Measurements from ENCODE around the gene NDUFS8.
A peak's percentile ranks its signal among the peaks of the same experiment; 100 is the strongest.

The NDUFS8 gene

GRCh38 chr11:68025047-68025446, 5.4 kb upstream of the NDUFS8 start:
- no peaks in the 10 kb centered on the region for H3K27me3 ChIP-seq (ENCODE audit: control insufficient read depth in 2 of 2, insufficient read depth in 2 of 2, low read length in 2 of 2)
- peaks cover 7 to 14% of the 10 kb centered on the region in 2 donors for H3K36me3 ChIP-seq (ENCODE audit: control insufficient read depth in 2 of 2, insufficient read depth in 2 of 2, low read length in 2 of 2)
- H3K9me3 ChIP-seq (ENCODE audit: control insufficient read depth in 2 of 2, low read length in 2 of 2), result no peaks in the 10 kb centered on the region
- H3K4me3 ChIP-seq (ENCODE audit: low read length in 2 of 2), result no peak overlapping the region
- peaks cover 5 to 8% of the 10 kb centered on the region in 2 donors for H3K4me1 ChIP-seq (ENCODE audit: control insufficient read depth in 2 of 2, insufficient read depth in 2 of 2, low read length in 2 of 2)
- H3K9ac ChIP-seq (ENCODE audit: low read depth in 1 of 2, low read length in 2 of 2), result no peak overlapping the region
- no peak overlapping the region for H3K27ac ChIP-seq (ENCODE audit: low read depth in 2 of 2, low read length in 2 of 2)

DNA sequence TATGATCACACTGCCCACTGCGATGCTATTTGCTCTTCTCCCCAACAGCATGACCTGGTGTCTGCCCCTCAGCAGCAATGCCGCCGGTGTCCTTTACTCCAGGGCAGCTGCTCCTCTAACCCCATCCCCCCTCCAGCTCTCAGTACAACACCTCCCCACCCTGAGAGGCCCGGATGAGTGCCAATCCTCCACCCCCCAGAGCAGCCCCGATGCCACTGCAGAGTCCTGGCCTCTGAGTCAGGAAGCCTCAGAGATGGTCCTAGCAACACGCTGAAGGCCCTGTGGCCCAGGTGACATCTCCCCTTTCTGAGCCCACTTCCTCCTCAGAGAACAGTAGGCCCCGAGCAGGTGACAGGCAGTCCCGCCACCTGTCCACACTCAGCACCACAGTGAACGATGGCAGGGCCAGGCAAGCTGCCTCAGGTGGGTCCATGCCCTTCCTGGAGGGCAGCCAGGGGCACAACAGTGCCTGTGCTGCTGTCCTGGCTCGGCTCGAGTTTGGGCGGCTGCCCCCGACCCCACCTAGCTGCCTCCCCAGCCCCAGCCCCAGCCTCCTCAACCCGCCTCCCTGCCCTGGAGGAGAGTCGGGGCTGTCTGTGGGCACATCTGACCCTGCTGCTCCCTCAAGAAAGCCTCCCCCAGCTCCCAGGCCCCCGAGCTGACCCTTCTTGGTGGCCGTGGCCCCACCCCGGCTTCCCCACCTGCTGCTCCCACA, 3.9 kb upstream of the NDUFS8 start:
- peaks cover 7 to 14% of the 10 kb centered on the region in 2 donors for H3K36me3 ChIP-seq (ENCODE audit: control insufficient read depth in 2 of 2, insufficient read depth in 2 of 2, low read length in 2 of 2)
- no peaks in the 10 kb centered on the region for H3K9me3 ChIP-seq (ENCODE audit: control insufficient read depth in 2 of 2, low read length in 2 of 2)
- H3K4me1 ChIP-seq (ENCODE audit: control insufficient read depth in 2 of 2, insufficient read depth in 2 of 2, low read length in 2 of 2), result peaks cover 5 to 10% of the 10 kb centered on the region in 2 donors
- no peak overlapping the region for H3K4me3 ChIP-seq (ENCODE audit: low read length in 2 of 2)
- no peak overlapping the region for H3K27ac ChIP-seq (ENCODE audit: low read depth in 2 of 2, low read length in 2 of 2)
- no peak overlapping the region for H3K9ac ChIP-seq (ENCODE audit: low read depth in 1 of 2, low read length in 2 of 2)
- no peaks in the 10 kb centered on the region for H3K27me3 ChIP-seq (ENCODE audit: control insufficient read depth in 2 of 2, insufficient read depth in 2 of 2, low read length in 2 of 2)

DNA sequence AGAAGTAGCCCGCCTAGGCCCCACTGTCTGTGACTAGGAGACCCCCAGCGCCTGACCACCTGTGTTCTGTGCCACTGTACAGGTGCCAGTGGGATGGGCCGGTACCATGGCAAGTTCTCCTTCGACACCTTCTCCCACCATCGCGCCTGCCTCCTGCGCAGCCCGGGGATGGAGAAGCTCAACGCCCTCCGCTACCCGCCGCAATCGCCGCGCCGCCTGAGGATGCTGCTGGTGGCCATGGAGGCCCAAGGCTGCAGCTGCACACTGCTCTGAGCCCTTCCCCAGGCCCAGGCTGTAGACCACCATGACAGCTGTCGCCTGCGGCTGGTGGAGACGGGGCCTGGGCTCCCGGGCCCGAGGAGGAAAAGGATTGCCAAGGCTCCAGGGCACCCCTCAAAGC, 2.8 kb upstream of the NDUFS8 start:
- H3K9me3 ChIP-seq (ENCODE audit: control insufficient read depth in 2 of 2, low read length in 2 of 2), result no peaks in the 10 kb centered on the region
- H3K4me1 ChIP-seq (ENCODE audit: control insufficient read depth in 2 of 2, insufficient read depth in 2 of 2, low read length in 2 of 2), result peaks cover 13 to 16% of the 10 kb centered on the region in 2 donors
- H3K27ac ChIP-seq (ENCODE audit: low read depth in 2 of 2, low read length in 2 of 2), result no peak overlapping the region
- no peak overlapping the region for H3K4me3 ChIP-seq (ENCODE audit: low read length in 2 of 2)
- no peaks in the 10 kb centered on the region for H3K27me3 ChIP-seq (ENCODE audit: control insufficient read depth in 2 of 2, insufficient read depth in 2 of 2, low read length in 2 of 2)
- peaks cover 7 to 14% of the 10 kb centered on the region in 2 donors for H3K36me3 ChIP-seq (ENCODE audit: control insufficient read depth in 2 of 2, insufficient read depth in 2 of 2, low read length in 2 of 2)
- no peak overlapping the region for H3K9ac ChIP-seq (ENCODE audit: low read depth in 1 of 2, low read length in 2 of 2)

DNA sequence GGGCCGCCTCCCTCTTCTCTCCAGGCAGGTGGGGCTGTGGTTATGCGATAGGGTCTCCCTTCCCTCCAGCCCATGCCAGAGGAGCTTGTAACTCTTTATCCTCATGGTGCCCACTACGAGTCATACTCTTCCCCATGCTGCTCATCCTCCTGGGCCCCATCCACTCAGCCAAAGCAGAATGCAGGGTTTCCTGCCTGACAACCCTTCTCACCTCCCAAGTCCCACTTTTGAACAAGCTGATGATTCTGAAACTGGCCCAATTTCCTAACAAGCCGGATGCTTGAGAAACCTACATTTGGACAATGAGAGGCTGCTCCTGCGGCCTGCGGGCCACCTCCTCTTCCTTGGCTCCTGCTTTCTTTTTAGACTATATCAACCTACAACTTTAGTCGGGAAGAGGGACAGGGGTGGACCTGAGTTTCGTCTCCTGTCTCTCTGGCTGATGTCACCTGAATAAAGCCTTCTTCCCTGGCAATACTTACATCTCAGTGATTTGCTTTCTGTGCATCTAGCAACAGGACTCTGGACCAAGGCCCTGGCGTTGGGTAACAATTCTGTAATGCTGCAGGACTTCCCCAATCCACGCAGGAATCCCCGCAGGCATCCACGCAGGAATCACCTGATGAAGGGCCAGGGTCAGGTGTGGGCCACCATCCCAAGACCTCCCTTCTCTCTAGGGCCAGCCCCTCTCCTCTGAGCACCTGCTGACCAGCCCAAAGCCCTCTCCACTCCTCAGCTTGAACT, 1.5 kb upstream of the NDUFS8 start:
- H3K9ac ChIP-seq (ENCODE audit: low read depth in 1 of 2, low read length in 2 of 2), result no peak overlapping the region

DNA sequence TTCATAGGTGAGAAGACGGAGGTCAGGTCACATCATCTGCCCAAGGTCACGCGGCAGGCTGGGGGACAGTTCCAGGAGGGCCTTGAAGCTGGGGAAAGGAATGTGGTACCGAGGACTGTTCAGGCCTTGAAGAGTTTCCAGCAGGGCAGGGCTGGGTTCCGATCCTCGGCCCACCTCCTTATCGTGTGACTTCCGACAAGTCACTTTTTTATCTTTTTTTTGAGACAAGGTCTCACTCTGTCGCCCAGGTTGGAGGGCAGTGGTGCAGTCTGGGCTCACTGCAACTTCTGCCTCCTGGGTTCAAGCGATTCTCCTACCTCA, 623 bp downstream of the NDUFS8 start:
- Histone ChIP-seq H3K9me3 (ENCODE audit: control insufficient read depth in 2 of 2, low read length in 2 of 2) (no peaks in the 10 kb centered on the region), H3K9ac (ENCODE audit: low read depth in 1 of 2, low read length in 2 of 2) (peak overlapping the region; percentile 74 to 93), H3K36me3 (ENCODE audit: control insufficient read depth in 2 of 2, insufficient read depth in 2 of 2, low read length in 2 of 2) (peaks cover 8 to 16% of the 10 kb centered on the region in 2 donors), H3K27ac (ENCODE audit: low read depth in 2 of 2, low read length in 2 of 2) (peak overlapping the region; percentile 79 to 86), H3K27me3 (ENCODE audit: control insufficient read depth in 2 of 2, insufficient read depth in 2 of 2, low read length in 2 of 2) (no peaks in the 10 kb centered on the region), H3K4me3 (ENCODE audit: low read length in 2 of 2) (peak overlapping the region; percentile 90 to 92), H3K4me1 (ENCODE audit: control insufficient read depth in 2 of 2, insufficient read depth in 2 of 2, low read length in 2 of 2) (peaks cover 13 to 16% of the 10 kb centered on the region in 2 donors)

More for the DNA sequence above, 1.5 kb upstream of the NDUFS8 start:
- no peaks in the 10 kb centered on the region for H3K9me3 ChIP-seq (ENCODE audit: control insufficient read depth in 2 of 2, low read length in 2 of 2)
- H3K4me3 ChIP-seq (ENCODE audit: low read length in 2 of 2), result no peak overlapping the region
- H3K27ac ChIP-seq (ENCODE audit: low read depth in 2 of 2, low read length in 2 of 2), result no peak overlapping the region
- peaks cover 10 to 22% of the 10 kb centered on the region in 2 donors for H3K36me3 ChIP-seq (ENCODE audit: control insufficient read depth in 2 of 2, insufficient read depth in 2 of 2, low read length in 2 of 2)
- H3K27me3 ChIP-seq (ENCODE audit: control insufficient read depth in 2 of 2, insufficient read depth in 2 of 2, low read length in 2 of 2), result no peaks in the 10 kb centered on the region
- H3K4me1 ChIP-seq (ENCODE audit: control insufficient read depth in 2 of 2, insufficient read depth in 2 of 2, low read length in 2 of 2), result peaks cover 13 to 16% of the 10 kb centered on the region in 2 donors

- Histone ChIP-seq H3K27me3 (ENCODE audit: control insufficient read depth in 2 of 2, insufficient read depth in 2 of 2, low read length in 2 of 2) (no peaks in the 10 kb centered on the region), H3K4me3 (ENCODE audit: low read length in 2 of 2) (no peak overlapping the region), H3K9ac (ENCODE audit: low read depth in 1 of 2, low read length in 2 of 2) (peak overlapping the region in 1 of 2 donors; percentile 74), H3K27ac (ENCODE audit: low read depth in 2 of 2, low read length in 2 of 2) (no peak overlapping the region), H3K4me1 (ENCODE audit: control insufficient read depth in 2 of 2, insufficient read depth in 2 of 2, low read length in 2 of 2) (peaks cover 19% of the 10 kb centered on the region in 2 donors), H3K36me3 (ENCODE audit: control insufficient read depth in 2 of 2, insufficient read depth in 2 of 2, low read length in 2 of 2) (peaks cover 8 to 16% of the 10 kb centered on the region in 2 donors), H3K9me3 (ENCODE audit: control insufficient read depth in 2 of 2, low read length in 2 of 2) (no peaks in the 10 kb centered on the region)
Measured at GRCh38 chr11:68032003-68032402, 1.5 kb downstream of the NDUFS8 start.

- Histone ChIP-seq H3K9ac (ENCODE audit: low read depth in 1 of 2, low read length in 2 of 2) (no peak overlapping the region), H3K27ac (ENCODE audit: low read depth in 2 of 2, low read length in 2 of 2) (no peak overlapping the region), H3K4me1 (ENCODE audit: control insufficient read depth in 2 of 2, insufficient read depth in 2 of 2, low read length in 2 of 2) (peaks cover 27 to 29% of the 10 kb centered on the region in 2 donors), H3K36me3 (ENCODE audit: control insufficient read depth in 2 of 2, insufficient read depth in 2 of 2, low read length in 2 of 2) (peaks cover 8 to 16% of the 10 kb centered on the region in 2 donors), H3K9me3 (ENCODE audit: control insufficient read depth in 2 of 2, low read length in 2 of 2) (no peaks in the 10 kb centered on the region), H3K27me3 (ENCODE audit: control insufficient read depth in 2 of 2, insufficient read depth in 2 of 2, low read length in 2 of 2) (no peaks in the 10 kb centered on the region), H3K4me3 (ENCODE audit: low read length in 2 of 2) (no peak overlapping the region)
Measured at GRCh38 chr11:68032997-68033707, 2.7 kb downstream of the NDUFS8 start.

DNA sequence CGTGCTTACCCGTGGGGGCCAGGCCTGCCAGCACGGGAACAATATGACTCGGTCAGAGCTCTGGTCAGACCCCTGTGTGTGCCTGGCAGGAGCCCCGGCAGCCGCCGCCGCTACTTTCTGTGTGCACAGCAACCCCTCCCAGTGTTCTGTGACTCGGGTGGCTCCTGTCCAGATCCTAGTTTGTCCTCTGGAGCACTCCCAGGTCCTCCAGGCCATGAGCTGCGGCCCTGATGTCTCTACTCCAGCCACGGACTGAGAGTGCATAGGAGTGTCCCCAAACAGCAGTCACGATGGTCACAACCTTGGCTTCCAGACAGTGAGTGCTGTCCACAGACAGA, 3.2 kb downstream of the NDUFS8 start:
- H3K9ac ChIP-seq (ENCODE audit: low read depth in 1 of 2, low read length in 2 of 2), result no peak overlapping the region
- H3K36me3 ChIP-seq (ENCODE audit: control insufficient read depth in 2 of 2, insufficient read depth in 2 of 2, low read length in 2 of 2), result peaks cover 8 to 16% of the 10 kb centered on the region in 2 donors
- no peak overlapping the region for H3K27ac ChIP-seq (ENCODE audit: low read depth in 2 of 2, low read length in 2 of 2)
- peaks cover 32 to 34% of the 10 kb centered on the region in 2 donors for H3K4me1 ChIP-seq (ENCODE audit: control insufficient read depth in 2 of 2, insufficient read depth in 2 of 2, low read length in 2 of 2)
- no peaks in the 10 kb centered on the region for H3K27me3 ChIP-seq (ENCODE audit: control insufficient read depth in 2 of 2, insufficient read depth in 2 of 2, low read length in 2 of 2)
- H3K4me3 ChIP-seq (ENCODE audit: low read length in 2 of 2), result no peak overlapping the region
- no peaks in the 10 kb centered on the region for H3K9me3 ChIP-seq (ENCODE audit: control insufficient read depth in 2 of 2, low read length in 2 of 2)

- peaks cover 37 to 44% of the 10 kb centered on the region in 2 donors for H3K4me1 ChIP-seq (ENCODE audit: control insufficient read depth in 2 of 2, insufficient read depth in 2 of 2, low read length in 2 of 2)
- no peaks in the 10 kb centered on the region for H3K27me3 ChIP-seq (ENCODE audit: control insufficient read depth in 2 of 2, insufficient read depth in 2 of 2, low read length in 2 of 2)
- no peak overlapping the region for H3K9ac ChIP-seq (ENCODE audit: low read depth in 1 of 2, low read length in 2 of 2)
- H3K27ac ChIP-seq (ENCODE audit: low read depth in 2 of 2, low read length in 2 of 2), result no peak overlapping the region
- no peak overlapping the region for H3K4me3 ChIP-seq (ENCODE audit: low read length in 2 of 2)
- no peaks in the 10 kb centered on the region for H3K9me3 ChIP-seq (ENCODE audit: control insufficient read depth in 2 of 2, low read length in 2 of 2)
- H3K36me3 ChIP-seq (ENCODE audit: control insufficient read depth in 2 of 2, insufficient read depth in 2 of 2, low read length in 2 of 2), result peaks cover 8 to 16% of the 10 kb centered on the region in 2 donors
Measured at GRCh38 chr11:68035266-68035876, 4.9 kb downstream of the NDUFS8 start.
